GM12865 (cell line): Measurements from ENCODE around the gene SLC43A2.

Experiments
- DNase-seq: peaks from one replicate; pipeline ENCODE4 v3.0.0; 2010; ENCODE audit warnings: low read depth
- H3K4me3 ChIP-seq: 2 replicates; pipeline ENCODE4 v1.5.1; 2011; ENCODE audit warnings: mild to moderate bottlenecking, low read depth, low read length, control low read depth
- CTCF ChIP-seq: IDR thresholded peaks from 2 replicates; pipeline ENCODE4 v1.5.1; 2011; ENCODE audit warnings: low read length, control low read depth, low read depth, inconsistent platforms; ENCODE audit not compliant: insufficient read depth; ENCODE audit errors: missing control alignments

The SLC43A2 gene

GRCh38 chr17:1592751-1593629 lies 35.6 kb downstream of the SLC43A2 start:
- TF ChIP-seq CTCF = no peak
- peak; percentile 91 for DNase-seq
- H3K4me3 ChIP-seq = peak overlapping the region; percentile 45

- DNase-seq = no peak
- no peak overlapping the region for H3K4me3 ChIP-seq
- TF ChIP-seq CTCF = no peak
These were observed 37.1 kb downstream of the SLC43A2 start for GRCh38 chr17:1591474-1592090.

- no peak for TF ChIP-seq CTCF
- no peak for DNase-seq
- no peak overlapping the region for H3K4me3 ChIP-seq
These were observed 37.7 kb downstream of the SLC43A2 start for GRCh38 chr17:1590747-1591473.

GRCh38 chr17:1590029-1590746 lies 38.4 kb downstream of the SLC43A2 start:
- TF ChIP-seq CTCF = no peak
- DNase-seq = no peak

DNA sequence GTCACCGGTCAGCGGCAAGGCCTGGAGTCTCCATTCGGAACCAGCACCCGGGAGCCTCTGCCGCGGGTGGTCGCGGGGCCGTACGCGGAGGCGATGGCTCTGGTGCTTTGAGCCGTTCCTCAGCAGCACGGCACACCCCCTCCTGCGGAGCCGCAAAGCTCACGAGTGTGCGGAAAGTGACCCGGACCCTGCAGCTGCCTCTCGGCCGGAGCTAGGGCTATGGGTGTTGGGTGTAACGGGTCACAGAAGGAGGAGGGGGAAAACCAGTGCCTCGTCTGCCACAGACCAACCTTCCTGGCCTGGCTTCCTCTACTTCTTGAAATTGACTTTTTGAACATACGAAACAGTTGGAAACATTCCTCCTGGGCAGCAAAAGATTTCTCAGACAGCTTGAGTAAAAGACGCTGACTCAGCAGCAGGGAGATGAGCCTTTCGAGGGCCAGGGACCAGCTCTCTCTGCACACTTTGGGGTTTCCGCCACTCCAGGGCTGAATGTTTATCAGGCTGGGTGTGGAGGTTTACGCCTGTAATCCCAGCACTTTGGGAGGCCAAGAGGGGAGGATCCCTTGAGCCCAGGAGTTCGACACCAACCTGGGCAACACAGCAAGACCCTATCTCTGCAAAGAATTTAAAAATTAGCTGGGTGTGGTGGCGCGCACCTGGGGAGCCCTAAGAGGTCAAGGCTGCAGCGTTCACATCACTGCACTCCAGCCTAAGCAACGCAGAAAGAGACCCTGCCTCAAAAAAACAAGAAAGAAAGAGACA lies 39.6 kb downstream of the SLC43A2 start:
- no peak for DNase-seq
- no peak overlapping the region for H3K4me3 ChIP-seq
- no peak for TF ChIP-seq CTCF

More at GRCh38 chr17:1590029-1590746, 38.4 kb downstream of the SLC43A2 start:
- no peak overlapping the region for H3K4me3 ChIP-seq

DNA sequence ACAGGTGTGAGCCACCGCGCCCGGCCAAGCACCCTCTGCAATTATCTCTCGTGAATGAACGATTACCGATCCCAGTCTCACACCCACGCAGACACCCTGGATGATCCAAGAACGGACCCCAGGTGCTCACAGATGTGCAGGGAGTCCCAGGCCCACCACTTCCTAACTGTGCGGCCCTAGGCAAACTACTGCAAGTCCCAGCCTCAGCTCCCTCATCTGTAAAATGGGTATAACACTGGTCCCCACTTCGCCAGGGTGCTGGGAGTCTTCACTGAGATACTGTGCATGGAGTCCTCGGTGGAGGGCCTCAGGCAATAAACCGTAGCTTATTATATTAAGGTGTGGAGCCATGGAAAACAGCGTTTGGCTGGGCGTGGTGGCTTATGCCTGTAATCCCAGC lies 44.5 kb downstream of the SLC43A2 start:
- no peak overlapping the region for H3K4me3 ChIP-seq
- DNase-seq = no peak
- no peak for TF ChIP-seq CTCF
